HG03520 (cell line): ENCODE measurements around the gene TEKT4.
"Not testable (repeated sequence)": the region's sequence is repeated elsewhere in the genome, so short reads cannot be mapped to it uniquely, and the experiment has no call there.

Source experiments
- ATAC-seq: cut with Tn5 transposase; IDR thresholded peaks from one replicate; pipeline ENCODE4 v1.9.1; 2021; ENCODE audit warnings: mild to moderate bottlenecking, moderate library complexity; ENCODE audit not compliant: unreplicated experiment

The TEKT4 gene

GRCh38 chr2:94875820-94876522 lies 4.7 kb downstream of the TEKT4 start:
- no peak for ATAC-seq

DNA sequence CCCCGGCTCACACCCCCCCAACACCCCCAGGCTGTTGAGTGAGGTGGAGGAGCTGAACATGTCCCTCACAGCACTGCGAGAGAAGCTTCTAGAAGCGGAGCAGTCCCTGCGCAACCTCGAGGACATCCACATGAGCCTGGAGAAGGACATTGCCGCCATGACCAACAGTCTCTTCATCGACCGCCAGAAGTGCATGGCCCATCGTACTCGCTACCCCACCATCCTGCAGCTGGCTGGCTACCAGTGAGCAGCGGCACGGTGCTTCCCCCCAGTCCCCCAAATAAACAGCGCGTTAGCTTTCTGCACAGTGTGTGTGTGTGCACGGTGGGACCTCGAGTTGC lies 5.3 kb downstream of the TEKT4 start:
- ATAC-seq, result no peak

DNA sequence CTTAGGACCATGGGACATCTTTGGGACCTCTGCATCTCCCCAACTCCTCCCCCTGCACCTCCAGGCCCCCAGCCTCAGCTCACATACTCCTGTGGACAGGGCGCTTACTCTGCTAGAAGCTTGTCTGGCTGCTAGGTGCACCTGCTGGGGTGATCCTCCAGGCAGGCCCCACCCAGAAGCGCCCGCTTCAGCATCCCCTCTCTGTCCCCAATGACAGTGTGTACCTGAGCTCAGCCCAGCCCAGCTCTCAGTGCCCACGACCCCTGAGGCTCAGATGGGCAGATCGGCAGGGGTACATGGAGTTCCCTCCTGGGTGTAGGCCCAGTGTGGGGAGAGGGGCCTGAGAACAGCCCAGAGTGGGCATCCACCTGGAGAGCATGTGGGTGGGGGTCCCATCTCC lies 5.9 kb downstream of the TEKT4 start:
- no peak for ATAC-seq

DNA sequence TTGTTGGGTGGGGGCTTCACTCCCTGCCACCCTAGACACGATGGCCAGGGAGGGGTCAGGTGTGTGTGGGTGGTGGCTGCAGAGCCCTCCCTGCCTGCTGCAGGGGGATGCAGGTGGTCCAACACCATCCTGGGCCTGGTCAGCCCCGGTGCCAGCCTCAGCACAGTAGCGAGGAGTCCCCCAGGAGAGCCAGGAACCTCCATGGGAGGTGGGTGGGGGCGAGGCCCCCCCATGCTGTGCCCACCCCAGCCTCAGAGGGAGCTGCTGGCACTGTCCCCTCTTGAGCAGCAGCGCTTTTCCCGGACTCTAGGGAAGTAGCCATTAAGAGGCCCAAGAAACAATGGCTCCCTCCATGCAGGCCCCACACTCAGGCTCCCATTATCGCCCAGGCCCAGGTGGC lies 7.3 kb downstream of the TEKT4 start:
- ATAC-seq, result not testable (repeated sequence)

DNA sequence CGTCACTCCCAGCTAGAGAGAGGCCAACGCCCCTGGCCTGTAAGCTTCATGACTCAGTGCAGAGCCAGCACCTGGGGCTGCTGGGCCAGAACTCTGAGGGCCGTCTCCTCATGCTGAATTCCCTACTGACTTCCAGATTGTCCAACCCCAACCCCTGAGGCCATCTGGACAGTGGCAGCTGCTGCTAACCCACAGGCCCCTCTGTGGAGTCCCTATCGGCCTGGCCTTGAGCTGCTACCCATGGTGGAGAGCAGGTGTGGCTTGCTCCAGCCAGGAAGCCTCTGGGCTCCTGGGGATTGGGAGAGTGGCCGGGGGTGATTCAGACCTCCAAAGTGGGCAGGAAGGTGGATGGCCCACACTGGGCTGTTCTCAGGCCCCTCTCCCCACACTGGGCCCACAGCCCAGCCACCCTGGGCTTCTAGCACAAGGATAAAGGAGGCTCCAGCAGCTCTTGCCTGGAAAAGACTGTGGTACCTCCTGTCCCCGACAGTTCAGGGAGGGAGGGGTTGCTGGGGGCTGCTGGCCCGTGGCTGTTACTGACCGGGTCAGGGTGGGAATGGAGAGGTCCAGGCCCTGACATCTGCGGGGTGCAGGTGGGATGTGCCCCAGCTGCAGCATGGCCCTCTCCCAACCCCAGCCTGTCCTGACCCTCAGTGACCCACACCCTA lies 8.2 kb downstream of the TEKT4 start:
- ATAC-seq, result no peak

DNA sequence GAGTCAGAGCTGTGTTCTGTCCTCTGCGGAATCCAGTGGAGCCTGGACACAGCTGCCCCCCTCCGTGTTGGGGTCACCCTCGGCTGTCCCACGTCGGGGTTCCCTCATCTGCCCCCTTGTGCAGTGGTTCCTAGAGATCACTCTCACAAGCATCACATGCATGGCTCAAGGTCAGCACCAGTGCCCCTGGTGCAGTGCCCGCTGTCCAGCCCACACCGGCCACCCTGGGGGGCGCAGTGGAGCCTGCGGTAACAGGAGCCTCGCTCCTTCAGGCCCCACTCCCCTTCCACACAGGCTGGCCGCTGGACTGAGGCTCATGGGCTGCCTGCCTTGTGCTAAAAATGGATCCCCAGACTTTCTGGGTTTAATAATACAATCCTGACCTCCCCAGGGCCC lies 8.8 kb downstream of the TEKT4 start:
- ATAC-seq, result no peak

DNA sequence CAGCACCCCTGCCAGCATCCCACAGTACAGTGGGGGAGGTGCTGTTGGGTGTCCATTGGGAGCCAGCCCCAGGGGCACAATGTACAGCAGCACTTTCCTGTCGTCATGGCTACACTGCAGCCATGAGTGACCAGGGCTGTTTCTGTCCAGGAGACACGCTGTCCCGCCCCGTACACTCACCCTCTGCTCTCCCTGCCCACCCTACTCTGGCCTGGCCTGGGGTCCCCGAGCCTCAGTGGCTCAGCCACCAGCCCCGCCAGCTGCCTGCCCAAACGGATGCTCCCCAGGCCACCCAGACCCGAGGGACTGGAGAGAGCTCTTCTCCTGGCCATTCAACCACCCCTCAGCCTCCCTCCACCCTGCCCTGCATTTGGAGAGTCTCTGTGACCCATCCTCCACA lies 9.3 kb downstream of the TEKT4 start:
- ATAC-seq, result no peak

- ATAC-seq, result no peak
Observed at GRCh38 chr2:94881070-94881469, 9.8 kb downstream of the TEKT4 start.

GRCh38 chr2:94890234-94890633 lies 19.0 kb downstream of the TEKT4 start:
- ATAC-seq, result no peak

DNA sequence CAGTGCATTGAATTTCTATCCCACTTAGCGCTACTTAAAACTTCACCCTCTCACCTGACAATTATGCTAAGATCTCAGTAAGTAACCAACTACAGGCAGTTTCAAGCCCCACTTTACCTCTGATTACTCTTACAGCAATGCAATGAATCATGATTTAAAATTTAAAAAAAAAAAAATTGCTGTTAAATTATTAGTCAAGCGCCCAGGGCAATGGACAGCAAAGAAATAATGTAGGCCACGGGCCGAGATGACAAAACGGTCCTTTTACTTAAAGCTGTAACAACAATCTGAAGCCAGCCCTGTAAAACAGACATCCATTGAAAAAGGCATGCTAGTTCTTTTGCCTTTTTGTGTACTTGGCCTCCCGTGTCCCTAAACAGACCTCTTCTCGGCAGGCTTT lies 24.0 kb downstream of the TEKT4 start:
- ATAC-seq, result not testable (repeated sequence)

GRCh38 chr2:94906976-94907375 lies 35.7 kb downstream of the TEKT4 start:
- ATAC-seq, result not testable (repeated sequence)

DNA sequence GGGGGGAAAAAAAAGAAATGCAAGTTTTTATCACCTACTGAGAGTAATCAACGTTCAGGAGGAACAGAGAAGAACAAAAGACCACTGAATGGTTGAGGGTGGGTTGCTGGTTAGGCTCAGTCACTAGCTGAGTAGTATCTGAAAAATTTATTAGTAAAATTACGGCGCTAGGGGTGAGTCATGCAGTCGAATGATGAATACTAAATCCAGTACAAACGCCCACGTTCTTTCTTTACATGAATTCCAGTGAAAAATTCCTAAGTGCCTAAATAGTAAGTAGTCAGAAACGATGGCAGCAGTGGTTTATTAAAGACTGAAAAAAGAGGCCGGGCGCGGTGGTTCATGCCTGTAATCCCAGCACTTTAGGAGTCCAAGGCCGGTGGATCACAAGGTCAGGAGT lies 52.0 kb downstream of the TEKT4 start:
- no peak for ATAC-seq

- not testable (repeated sequence) for ATAC-seq
Observed at GRCh38 chr2:94924999-94925398, 53.8 kb downstream of the TEKT4 start.
